WTC11 (cell line): ENCODE data around the gene PIEZO1.

ENCODE experiments used
- ARID4B ChIP-seq: sonication (generic); formaldehyde crosslinking; IDR thresholded peaks from 2 replicates; pipeline ENCODE4 v1.8.0; 2023; ENCODE audit warnings: missing genetic modification reagents, mild to moderate bottlenecking, borderline replicate concordance
- ATF1 ChIP-seq: sonication (generic); formaldehyde crosslinking; IDR thresholded peaks from 2 replicates; pipeline ENCODE4 v1.8.1; 2023; ENCODE audit warnings: mild to moderate bottlenecking, moderate library complexity, missing genetic modification reagents
- ATF3 ChIP-seq: sonication (generic); formaldehyde crosslinking; conservative IDR thresholded peaks from 2 replicates; pipeline ENCODE4 v1.8.1; 2022; ENCODE audit warnings: mild to moderate bottlenecking, missing genetic modification reagents
- CREB1 ChIP-seq: sonication (generic); formaldehyde crosslinking; IDR thresholded peaks from 2 replicates; pipeline ENCODE4 v1.8.0; 2023; ENCODE audit warnings: mild to moderate bottlenecking, missing genetic modification reagents
- KAT7 ChIP-seq: sonication (generic); formaldehyde crosslinking; IDR thresholded peaks from 2 replicates; pipeline ENCODE4 v1.8.1; 2023; ENCODE audit warnings: missing genetic modification reagents, mild to moderate bottlenecking, borderline replicate concordance
- MLX ChIP-seq: sonication (generic); formaldehyde crosslinking; IDR thresholded peaks from 2 replicates; pipeline ENCODE4 v1.8.1; 2023; ENCODE audit warnings: mild to moderate bottlenecking, missing genetic modification reagents, moderate library complexity
- RELA ChIP-seq: sonication (generic); formaldehyde crosslinking; IDR thresholded peaks from 2 replicates; pipeline ENCODE4 v1.8.1; 2022; ENCODE audit warnings: missing genetic modification reagents, mild to moderate bottlenecking, borderline replicate concordance
- TCF7 ChIP-seq: sonication (generic); formaldehyde crosslinking; IDR thresholded peaks from 2 replicates; pipeline ENCODE4 v1.8.0; 2022; ENCODE audit warnings: mild to moderate bottlenecking, low read depth, missing genetic modification reagents, moderate library complexity
- TP53 ChIP-seq: sonication (generic); formaldehyde crosslinking; IDR thresholded peaks from 2 replicates; pipeline ENCODE4 v1.8.1; 2023; ENCODE audit warnings: mild to moderate bottlenecking, missing genetic modification reagents
- ZNF232 ChIP-seq: sonication (generic); formaldehyde crosslinking; IDR thresholded peaks from 2 replicates; pipeline ENCODE4 v1.8.0; 2022; ENCODE audit warnings: mild to moderate bottlenecking, missing genetic modification reagents
- ZNF532 ChIP-seq: fragments of 250-450 bp; sonication (Bioruptor Pico); IDR thresholded peaks from 2 replicates; pipeline ENCODE4 v1.9.0; 2021; ENCODE audit warnings: mild to moderate bottlenecking, borderline replicate concordance
- TF ChIP-seq, protein P1 (sequence below): fragments of 200-600 bp; IDR thresholded peaks from 2 replicates; pipeline ENCODE4 v1.8.0; 2022; ENCODE audit warnings: antibody characterized with exemption
- TF ChIP-seq, protein P2 (sequence below): sonication (generic); formaldehyde crosslinking; IDR thresholded peaks from 2 replicates; pipeline ENCODE4 v1.8.0; 2022; ENCODE audit warnings: mild to moderate bottlenecking, missing genetic modification reagents
- TF ChIP-seq, protein P3 (sequence below): sonication (generic); formaldehyde crosslinking; IDR thresholded peaks from 2 replicates; pipeline ENCODE4 v1.8.0; 2022; ENCODE audit warnings: mild to moderate bottlenecking, missing genetic modification reagents

DNA sequence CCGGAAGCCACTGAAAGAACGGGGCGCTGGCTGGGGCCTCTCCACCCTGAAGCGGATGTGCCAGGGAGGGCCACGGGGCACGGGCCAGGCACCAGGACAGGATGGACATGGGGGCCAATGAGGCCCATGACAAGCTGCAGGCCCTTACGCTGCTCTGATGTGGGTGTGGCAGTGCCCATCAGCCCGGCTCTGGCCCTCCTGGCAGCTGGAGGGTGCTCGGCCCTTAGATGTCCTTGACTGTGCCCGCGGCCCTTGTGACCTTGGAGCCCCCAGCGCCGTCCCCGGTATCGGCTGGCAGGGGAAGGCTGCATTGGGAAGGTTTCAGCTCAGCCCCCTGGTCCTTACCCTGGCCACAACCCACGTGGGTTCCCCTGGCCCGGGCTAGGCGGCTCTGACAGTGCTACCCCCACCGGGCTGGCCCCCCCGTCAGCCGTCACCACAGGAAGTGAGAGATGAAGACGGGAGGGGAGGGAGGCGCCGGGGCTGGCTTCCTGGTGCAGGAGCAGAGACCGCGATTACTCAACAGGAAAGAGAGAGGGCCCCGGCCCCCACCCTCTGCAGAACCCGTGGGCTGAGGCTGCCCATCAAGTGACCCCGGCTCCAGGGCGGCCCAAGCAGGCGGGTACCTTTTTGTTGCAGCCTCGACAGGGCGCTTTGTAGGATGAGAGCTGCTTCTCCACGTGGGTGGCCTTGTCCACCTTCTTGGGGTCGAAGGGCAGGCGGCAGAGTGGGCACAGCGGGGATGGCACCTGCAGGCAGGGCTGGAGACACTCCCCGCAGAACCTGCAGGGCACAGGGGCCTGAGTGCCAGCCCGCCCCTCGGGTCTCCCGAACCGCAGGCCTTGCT is 84.2 kb downstream of the PIEZO1 start:
- TF ChIP-seq, protein P1, sequence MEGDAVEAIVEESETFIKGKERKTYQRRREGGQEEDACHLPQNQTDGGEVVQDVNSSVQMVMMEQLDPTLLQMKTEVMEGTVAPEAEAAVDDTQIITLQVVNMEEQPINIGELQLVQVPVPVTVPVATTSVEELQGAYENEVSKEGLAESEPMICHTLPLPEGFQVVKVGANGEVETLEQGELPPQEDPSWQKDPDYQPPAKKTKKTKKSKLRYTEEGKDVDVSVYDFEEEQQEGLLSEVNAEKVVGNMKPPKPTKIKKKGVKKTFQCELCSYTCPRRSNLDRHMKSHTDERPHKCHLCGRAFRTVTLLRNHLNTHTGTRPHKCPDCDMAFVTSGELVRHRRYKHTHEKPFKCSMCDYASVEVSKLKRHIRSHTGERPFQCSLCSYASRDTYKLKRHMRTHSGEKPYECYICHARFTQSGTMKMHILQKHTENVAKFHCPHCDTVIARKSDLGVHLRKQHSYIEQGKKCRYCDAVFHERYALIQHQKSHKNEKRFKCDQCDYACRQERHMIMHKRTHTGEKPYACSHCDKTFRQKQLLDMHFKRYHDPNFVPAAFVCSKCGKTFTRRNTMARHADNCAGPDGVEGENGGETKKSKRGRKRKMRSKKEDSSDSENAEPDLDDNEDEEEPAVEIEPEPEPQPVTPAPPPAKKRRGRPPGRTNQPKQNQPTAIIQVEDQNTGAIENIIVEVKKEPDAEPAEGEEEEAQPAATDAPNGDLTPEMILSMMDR, result no peak
- TF ChIP-seq, protein P2, sequence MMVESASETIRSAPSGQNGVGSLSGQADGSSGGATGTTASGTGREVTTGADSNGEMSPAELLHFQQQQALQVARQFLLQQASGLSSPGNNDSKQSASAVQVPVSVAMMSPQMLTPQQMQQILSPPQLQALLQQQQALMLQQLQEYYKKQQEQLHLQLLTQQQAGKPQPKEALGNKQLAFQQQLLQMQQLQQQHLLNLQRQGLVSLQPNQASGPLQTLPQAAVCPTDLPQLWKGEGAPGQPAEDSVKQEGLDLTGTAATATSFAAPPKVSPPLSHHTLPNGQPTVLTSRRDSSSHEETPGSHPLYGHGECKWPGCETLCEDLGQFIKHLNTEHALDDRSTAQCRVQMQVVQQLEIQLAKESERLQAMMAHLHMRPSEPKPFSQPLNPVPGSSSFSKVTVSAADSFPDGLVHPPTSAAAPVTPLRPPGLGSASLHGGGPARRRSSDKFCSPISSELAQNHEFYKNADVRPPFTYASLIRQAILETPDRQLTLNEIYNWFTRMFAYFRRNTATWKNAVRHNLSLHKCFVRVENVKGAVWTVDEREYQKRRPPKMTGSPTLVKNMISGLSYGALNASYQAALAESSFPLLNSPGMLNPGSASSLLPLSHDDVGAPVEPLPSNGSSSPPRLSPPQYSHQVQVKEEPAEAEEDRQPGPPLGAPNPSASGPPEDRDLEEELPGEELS (CRISPR knock-in tag), result no peak
- TF ChIP-seq ZNF232 (CRISPR knock-in tag) (no peak), RELA (no peak), ATF3 (CRISPR knock-in tag) (no peak), CREB1 (CRISPR knock-in tag) (no peak), TCF7 (CRISPR knock-in tag) (no peak), ATF1 (no peak), ARID4B (CRISPR knock-in tag) (no peak), ZNF532 (CRISPR knock-in tag) (no peak), KAT7 (CRISPR knock-in tag) (no peak), MLX (CRISPR knock-in tag) (no peak), TP53 (CRISPR knock-in tag) (no peak)
- TF ChIP-seq, protein P3, sequence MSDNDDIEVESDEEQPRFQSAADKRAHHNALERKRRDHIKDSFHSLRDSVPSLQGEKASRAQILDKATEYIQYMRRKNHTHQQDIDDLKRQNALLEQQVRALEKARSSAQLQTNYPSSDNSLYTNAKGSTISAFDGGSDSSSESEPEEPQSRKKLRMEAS (CRISPR knock-in tag), result no peak
